HG03342 (cell line): ENCODE data around the gene MCF2L.

ENCODE experiments used
- ATAC-seq: cut with Tn5 transposase; IDR thresholded peaks from one replicate; pipeline ENCODE4 v1.9.1; 2021; ENCODE audit warnings: mild to moderate bottlenecking, moderate library complexity; ENCODE audit not compliant: unreplicated experiment

Gene MCF2L

DNA sequence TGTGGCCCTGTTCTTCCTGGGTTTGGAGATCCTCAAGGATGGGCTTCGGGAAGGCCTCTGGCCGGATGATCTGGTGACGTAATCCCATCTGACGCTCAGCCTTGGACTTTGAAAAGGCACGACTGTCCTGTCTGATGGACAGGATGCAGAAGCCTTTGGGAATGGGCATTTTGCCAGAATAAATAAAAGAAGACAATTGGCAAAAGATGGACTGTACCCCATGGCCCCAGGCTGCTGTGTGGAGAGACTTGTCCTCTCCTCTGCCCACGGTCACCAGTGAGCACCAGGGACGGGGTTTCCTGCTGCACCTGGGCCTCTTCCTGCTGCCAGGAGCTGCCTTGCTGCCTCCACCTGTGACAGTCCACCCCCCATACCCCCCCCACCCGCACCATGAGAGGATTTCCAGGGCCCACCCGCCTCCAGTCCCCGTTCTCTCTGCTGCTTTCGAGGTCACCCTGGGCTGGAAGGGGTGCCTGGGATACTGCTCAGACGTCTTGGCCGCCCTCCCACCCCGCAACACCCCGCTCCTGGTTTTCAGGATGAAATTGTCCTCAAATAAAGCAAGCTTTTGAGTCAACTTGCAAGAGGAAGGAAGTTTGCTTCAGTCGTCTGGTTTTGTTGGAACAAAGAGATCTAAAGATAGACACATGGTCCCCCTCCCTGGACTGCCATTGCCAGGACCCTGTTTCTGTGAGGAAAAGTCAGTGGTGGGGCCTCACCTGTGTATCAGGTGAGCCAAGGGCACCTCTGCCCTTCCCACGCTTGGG, 40.9 kb downstream of the MCF2L start:
- ATAC-seq, result no peak

GRCh38 chr13:113010510-113010865, 41.5 kb downstream of the MCF2L start:
- ATAC-seq, result no peak

DNA sequence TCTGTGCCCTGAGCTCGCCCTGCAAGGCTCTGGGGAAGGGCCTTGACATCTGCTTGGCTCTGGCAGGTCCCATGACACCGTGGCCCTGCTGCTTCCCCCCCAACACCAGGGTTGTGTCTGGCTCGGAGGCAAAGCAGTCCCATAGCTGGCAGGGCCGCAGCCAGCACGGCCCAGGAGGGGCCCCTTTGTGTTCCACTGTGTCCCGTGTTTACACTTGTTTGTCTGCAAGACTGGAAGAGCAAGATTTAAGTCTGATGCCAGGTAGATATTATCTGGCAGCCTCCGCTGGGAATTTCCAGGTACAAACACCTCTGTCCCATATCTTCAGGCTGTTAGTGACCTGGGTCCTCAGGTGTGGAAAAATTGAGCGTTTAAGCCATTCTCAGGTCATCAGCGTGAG, 44.3 kb downstream of the MCF2L start:
- no peak for ATAC-seq

- ATAC-seq, result no peak
Measured at GRCh38 chr13:113013878-113014751, 45.1 kb downstream of the MCF2L start.

GRCh38 chr13:113014752-113015745, 46.0 kb downstream of the MCF2L start:
- ATAC-seq, result no peak

- ATAC-seq, result no peak
Measured at GRCh38 chr13:113015826-113016525, 47.0 kb downstream of the MCF2L start.

DNA sequence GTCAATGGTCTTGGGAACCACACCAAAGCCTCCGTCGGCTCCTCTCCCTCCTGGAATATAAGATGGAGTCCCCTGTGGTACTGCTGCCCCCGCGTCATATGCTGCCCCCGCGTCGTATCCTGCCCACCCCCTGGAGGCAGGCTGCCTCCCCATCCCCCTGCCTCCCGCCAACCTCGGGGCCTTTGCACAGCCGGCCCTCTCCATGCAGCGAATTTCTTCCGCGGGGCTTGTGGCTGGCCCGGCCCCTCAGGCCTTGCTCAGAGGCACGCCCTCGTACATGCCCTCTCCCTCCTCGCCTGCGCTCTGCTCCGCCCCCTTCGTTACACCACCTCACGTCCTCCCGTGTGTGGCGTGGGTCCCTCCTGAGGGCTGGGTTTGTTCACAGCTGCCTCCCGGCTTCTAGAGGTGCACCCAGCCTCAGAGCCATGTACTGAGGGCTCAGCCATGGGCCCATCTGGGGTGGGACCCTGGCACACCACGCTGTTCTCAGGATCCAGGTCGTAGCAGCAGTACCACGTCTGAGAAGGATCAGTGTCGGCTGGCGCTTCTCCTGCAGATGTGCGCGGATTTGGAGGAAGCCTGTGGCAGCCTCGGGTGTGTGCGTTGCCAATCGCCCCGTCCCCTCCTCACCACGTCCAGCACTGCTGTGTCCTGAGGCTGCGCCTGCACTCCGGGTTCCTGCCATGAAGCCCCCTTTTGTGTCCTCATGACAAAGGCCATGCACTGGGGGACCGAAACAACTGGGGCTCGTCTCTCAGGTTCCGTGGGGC, 47.7 kb downstream of the MCF2L start:
- no peak for ATAC-seq

- ATAC-seq, result no peak
Measured at GRCh38 chr13:113017506-113018215, 48.6 kb downstream of the MCF2L start.

DNA sequence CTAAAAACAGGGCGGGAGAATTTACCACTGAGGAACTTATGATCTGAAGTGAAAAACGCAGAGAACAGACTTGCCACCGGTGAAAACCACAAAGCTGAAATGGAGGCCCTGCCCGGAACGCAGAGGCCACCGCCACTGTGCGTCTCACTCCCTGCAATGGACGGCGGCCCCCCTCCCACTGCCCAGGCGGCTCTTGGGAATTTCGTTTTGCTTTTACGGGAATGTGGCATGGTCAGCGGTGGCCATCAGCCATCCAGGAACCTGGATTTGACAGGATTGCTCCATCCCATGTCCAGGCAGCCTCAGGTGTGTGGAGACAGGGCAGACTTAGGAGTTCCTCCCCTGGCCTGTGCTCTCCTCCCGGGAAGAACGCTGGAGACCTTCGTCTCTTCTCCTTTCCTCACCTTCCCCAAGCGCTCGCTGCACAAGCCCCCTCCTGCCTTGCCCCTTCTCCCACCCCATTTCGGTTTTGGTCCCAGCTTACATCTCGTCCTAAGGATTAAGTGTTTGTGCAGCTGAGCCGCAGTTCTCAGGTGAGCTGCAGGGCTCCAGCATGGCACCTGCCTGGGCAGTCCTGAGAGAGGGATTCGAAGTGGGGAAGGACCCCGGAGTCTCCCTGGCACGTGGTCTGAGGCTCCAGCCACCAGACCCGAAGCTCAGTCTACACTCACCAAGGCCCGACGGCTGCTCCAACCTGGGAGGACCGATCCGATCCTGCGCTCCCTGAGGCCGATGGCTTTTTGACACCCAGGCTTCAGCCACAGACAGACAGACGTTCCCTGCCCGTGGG, 49.9 kb downstream of the MCF2L start:
- ATAC-seq, result no peak

GRCh38 chr13:113020323-113021080, 51.5 kb downstream of the MCF2L start:
- ATAC-seq, result no peak

DNA sequence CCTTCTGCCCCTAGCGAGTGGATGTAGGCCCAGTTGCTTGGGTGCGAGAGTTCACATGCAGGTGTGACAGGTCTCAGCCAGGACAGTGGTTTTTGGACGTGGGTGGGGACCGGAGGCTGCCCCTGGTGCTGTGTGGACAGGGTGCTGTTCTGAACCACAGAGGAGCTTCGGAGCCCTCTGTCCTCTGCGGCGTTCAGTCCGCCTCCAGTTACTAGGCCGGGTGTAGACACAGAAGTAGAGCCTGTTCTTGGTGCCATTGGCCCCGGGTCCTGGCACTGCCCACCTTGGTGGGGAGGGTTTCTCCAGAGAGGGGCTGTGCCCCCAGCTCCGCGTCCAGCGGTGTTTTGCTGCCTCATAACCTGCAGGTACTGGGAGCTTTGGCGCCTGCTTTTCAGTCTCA, 52.4 kb downstream of the MCF2L start:
- no peak for ATAC-seq

DNA sequence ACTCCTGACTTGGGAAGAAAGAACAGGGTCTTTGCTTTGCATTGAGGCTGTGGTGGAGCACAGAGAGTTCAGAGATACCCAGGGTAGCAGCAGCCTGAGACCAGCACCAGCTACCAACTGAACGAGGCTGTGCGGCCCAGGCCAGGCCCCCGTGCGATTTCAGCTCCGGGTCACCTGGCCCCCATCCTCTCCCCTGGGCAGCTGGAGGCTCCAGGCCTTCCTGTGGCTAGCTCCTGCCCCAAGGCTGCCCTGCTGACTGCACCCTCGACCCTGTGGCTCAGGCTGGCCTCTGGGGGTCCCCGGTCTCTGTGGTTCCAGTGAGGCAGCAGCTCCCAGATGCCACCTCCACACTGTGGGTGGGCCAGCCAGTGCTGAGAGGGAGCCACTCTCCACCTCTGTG, 52.8 kb downstream of the MCF2L start:
- ATAC-seq, result no peak

GRCh38 chr13:113022391-113022744, 53.4 kb downstream of the MCF2L start:
- ATAC-seq, result no peak

DNA sequence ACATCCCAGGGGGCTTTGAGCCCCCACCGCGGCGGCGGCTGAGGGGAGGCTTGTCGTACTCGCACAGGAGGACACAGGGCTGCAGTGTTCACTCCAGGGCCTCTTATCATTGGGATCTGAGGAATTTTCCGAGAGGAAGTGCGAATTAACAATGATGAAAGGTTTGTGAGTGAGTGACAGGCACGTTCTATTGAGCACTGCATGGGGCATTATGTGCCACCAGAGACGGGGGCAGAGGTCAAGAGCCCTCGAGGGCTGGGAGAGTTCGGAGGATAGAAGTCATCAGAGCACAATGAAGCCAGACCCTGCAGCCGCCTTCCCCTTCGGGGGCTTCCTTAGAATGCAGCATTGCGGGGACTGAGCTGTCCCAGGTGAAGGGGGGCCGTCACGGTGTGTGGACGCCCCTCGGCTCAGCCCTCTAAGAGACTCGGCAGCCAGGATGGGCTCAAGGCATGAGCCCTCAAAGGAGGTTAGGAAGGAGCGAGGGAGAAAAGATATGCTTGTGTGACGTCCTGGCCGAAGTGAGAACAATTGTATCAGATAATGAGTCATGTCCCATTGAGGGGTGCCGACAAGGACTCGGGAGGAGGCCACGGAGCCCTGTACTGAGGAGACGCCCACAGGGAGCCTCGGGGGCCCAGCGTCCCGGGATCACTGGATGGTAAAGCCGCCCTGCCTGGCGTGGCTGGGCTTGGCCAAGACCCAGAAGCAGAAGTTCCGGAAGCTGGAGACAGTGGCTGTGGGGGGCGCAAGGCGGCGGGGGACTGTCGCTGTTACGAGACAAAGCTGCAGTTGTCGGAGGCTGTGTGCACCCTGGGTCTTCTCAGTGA, 53.9 kb downstream of the MCF2L start:
- ATAC-seq, result no peak

DNA sequence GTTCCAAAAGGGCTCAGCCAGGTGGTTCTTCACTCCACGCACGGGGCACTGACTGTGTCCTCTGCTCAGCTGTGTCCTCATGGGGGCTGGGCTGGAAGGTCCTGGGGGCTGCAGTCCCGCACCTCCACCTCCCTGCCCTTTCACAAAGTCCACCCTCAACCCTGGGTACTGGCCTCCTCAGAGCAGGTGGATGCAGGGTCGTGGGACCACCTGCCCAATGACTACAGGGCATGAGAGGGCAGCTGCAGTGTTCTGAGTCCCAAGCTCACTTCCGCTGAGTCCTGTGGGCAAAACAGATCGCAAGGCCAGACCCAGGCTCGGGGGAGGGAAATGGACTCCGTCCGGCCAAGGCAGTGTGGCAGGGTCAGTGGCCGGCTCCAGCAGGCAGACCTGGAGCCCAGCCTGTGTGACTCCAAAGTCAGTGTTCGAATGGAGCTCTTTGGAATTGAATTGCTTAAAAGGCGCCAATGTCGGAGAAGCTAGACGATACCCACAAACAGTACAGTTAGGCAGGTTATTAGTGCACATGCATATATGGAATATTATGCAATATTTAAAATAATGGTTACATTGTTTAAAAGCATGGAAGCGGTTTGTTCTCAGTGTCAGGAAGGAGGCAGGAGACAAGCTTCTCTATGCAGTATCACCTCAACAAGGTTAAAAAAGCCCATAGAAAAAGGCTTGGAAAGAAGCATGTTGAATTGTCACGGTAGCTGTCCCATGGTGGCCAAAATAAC, 54.8 kb downstream of the MCF2L start:
- ATAC-seq, result no peak

- no peak for ATAC-seq
Measured at GRCh38 chr13:113024466-113024865, 55.5 kb downstream of the MCF2L start.
